HCT116 (cell line): ENCODE measurements around the gene FAM131A.

ENCODE experiments used
- CBX3 ChIP-seq: IDR thresholded peaks from 2 replicates; pipeline ENCODE4 v1.6.1; 2012; ENCODE audit warnings: low read depth
- CTCF ChIP-seq, 3 experiments: fragments of 200-600 bp in 1 of 3; sonication (generic) in 1 of 3; IDR thresholded peaks in 2 of 3; conservative IDR thresholded peaks in 1 of 3; 2 replicates each; pipeline ENCODE4 v1.5.1; 2012 to 2017; ENCODE audit warnings: low read depth in 2 of 3, low read length in 2 of 3, antibody characterized with exemption in 1 of 3, borderline replicate concordance in 1 of 3, control low read depth in 1 of 3, mild to moderate bottlenecking in 1 of 3, mixed read lengths in 1 of 3, mixed run types in 1 of 3, moderate library complexity in 1 of 3; ENCODE audit not compliant: insufficient read depth in 1 of 3
- EGR1 ChIP-seq: IDR thresholded peaks from 2 replicates; pipeline ENCODE4 v1.6.1; 2012; ENCODE audit warnings: low read depth
- EZH2 ChIP-seq: fragments of 200-600 bp; sonication (generic); IDR thresholded peaks from 2 replicates; pipeline ENCODE4 v1.6.1; 2017; ENCODE audit warnings: antibody characterized with exemption, mixed run types
- FOSL1 ChIP-seq: IDR thresholded peaks from 2 replicates; pipeline ENCODE4 v1.6.1; 2012; ENCODE audit warnings: low read depth
- JUND ChIP-seq: IDR thresholded peaks from 2 replicates; pipeline ENCODE4 v1.6.1; 2012
- POLR2A ChIP-seq: IDR thresholded peaks from 2 replicates; pipeline ENCODE4 v1.7.0; 2011; ENCODE audit warnings: borderline replicate concordance; ENCODE audit not compliant: insufficient read depth, insufficient read length; ENCODE audit errors: extremely low read depth
- POLR2AphosphoS5 ChIP-seq: IDR thresholded peaks from 2 replicates; pipeline ENCODE4 v1.6.1; 2011; ENCODE audit warnings: mild to moderate bottlenecking, low read depth, low read length, moderate library complexity
- REST ChIP-seq: IDR thresholded peaks from 2 replicates; pipeline ENCODE4 v1.6.1; 2012; ENCODE audit warnings: low read depth
- SIN3A ChIP-seq: IDR thresholded peaks from 2 replicates; pipeline ENCODE4 v1.6.1; 2012; ENCODE audit warnings: low read depth
- SP1 ChIP-seq: IDR thresholded peaks from 2 replicates; pipeline ENCODE4 v1.6.1; 2012; ENCODE audit warnings: low read depth
- YY1 ChIP-seq: IDR thresholded peaks from 2 replicates; pipeline ENCODE4 v1.6.1; 2011; ENCODE audit warnings: low read length, low read depth, moderate library complexity, mild to moderate bottlenecking; ENCODE audit not compliant: insufficient replicate concordance; ENCODE audit errors: extremely low read depth
- ZNF274 ChIP-seq: fragments of 200-500 bp; sonication (Bioruptor generic); IDR thresholded peaks from 2 replicates; pipeline ENCODE4 v1.6.1; 2014; ENCODE audit warnings: mild to moderate bottlenecking, low read depth, low read length, inconsistent platforms

- TF ChIP-seq ZNF274 (no peak), CTCF (IDR thresholded peaks at IDR 0.05 in 2 of 3, conservative IDR thresholded peaks at IDR 0.05 in 1 of 3; ENCODE audit: borderline replicate concordance in 1 of 3, insufficient read depth in 1 of 3, low read depth in 2 of 3, low read length in 2 of 3) (no peak), JUND (no peak), POLR2A (no peak), EZH2 (no peak), POLR2AphosphoS5 (no peak), FOSL1 (no peak), SIN3A (no peak), SP1 (no peak), REST (no peak), EGR1 (no peak), YY1 (no peak), CBX3 (no peak)
These were observed 14.9 kb downstream of the FAM131A start for GRCh38 chr3:184352149-184352785.
